ENCODE measurements around the gene TRIM63.

TRIM63 gene

GRCh38 chr1:26017606-26018005 is 49.8 kb downstream of the TRIM63 start:
- no peak for DNase-seq
- in situ Hi-C loops (cut with HindIII; ENCODE audit: low pct_ligation_motif_present, low sequenced_read_pairs), result no loop called here
- Histone ChIP-seq H3K27ac (no peak overlapping the region), H3K4me3 (ENCODE audit: low read depth, low read length) (no peak overlapping the region), H3K36me3 (replicated peaks) (no peaks in the 10 kb centered on the region), H3K27me3 (replicated peaks) (no peaks in the 10 kb centered on the region)
- no peak for TF ChIP-seq CTCF (IDR thresholded peaks at IDR 0.05; ENCODE audit: low read depth, low read length, missing control alignments)

- Histone ChIP-seq H3K27me3 (replicated peaks) (no peaks in the 10 kb centered on the region), H3K36me3 (replicated peaks) (no peaks in the 10 kb centered on the region), H3K4me3 (ENCODE audit: low read depth, low read length) (no peak overlapping the region), H3K27ac (no peak overlapping the region)
- no peak for TF ChIP-seq CTCF (IDR thresholded peaks at IDR 0.05; ENCODE audit: low read depth, low read length, missing control alignments)
- DNase-seq, result no peak
- in situ Hi-C loops (cut with HindIII; ENCODE audit: low pct_ligation_motif_present, low sequenced_read_pairs), result no loop called here
Observed at GRCh38 chr1:26016953-26017545, 50.4 kb downstream of the TRIM63 start.

GRCh38 chr1:26016258-26016952 is 51.0 kb downstream of the TRIM63 start:
- Histone ChIP-seq H3K27ac (no peak overlapping the region), H3K36me3 (replicated peaks) (no peaks in the 10 kb centered on the region), H3K4me3 (ENCODE audit: low read depth, low read length) (no peak overlapping the region), H3K27me3 (replicated peaks) (no peaks in the 10 kb centered on the region)
- TF ChIP-seq CTCF (IDR thresholded peaks at IDR 0.05; ENCODE audit: low read depth, low read length, missing control alignments), result no peak
- in situ Hi-C loops (cut with HindIII; ENCODE audit: low pct_ligation_motif_present, low sequenced_read_pairs), result no loop called here
- no peak for DNase-seq

- DNase-seq, result no peak
- Histone ChIP-seq H3K36me3 (replicated peaks) (no peaks in the 10 kb centered on the region), H3K27me3 (replicated peaks) (no peaks in the 10 kb centered on the region), H3K27ac (no peak overlapping the region), H3K4me3 (ENCODE audit: low read depth, low read length) (no peak overlapping the region)
- in situ Hi-C loops (cut with HindIII; ENCODE audit: low pct_ligation_motif_present, low sequenced_read_pairs), result no loop called here
- TF ChIP-seq CTCF (IDR thresholded peaks at IDR 0.05; ENCODE audit: low read depth, low read length, missing control alignments), result no peak
Observed at GRCh38 chr1:26015358-26015757, 52.1 kb downstream of the TRIM63 start.

- H3K36me3 ChIP-seq (replicated peaks), result no peaks in the 10 kb centered on the region
- in situ Hi-C loops (cut with HindIII; ENCODE audit: low pct_ligation_motif_present, low sequenced_read_pairs), result no loop called here
- no peak overlapping the region for H3K4me3 ChIP-seq (ENCODE audit: low read depth, low read length)
- no peak for TF ChIP-seq CTCF (IDR thresholded peaks at IDR 0.05; ENCODE audit: low read depth, low read length, missing control alignments)
- DNase-seq, result no peak
- no peak overlapping the region for H3K27ac ChIP-seq
- H3K27me3 ChIP-seq (replicated peaks), result no peaks in the 10 kb centered on the region
Observed at GRCh38 chr1:26014179-26014578, 53.3 kb downstream of the TRIM63 start.

GRCh38 chr1:26012864-26013263 is 54.6 kb downstream of the TRIM63 start:
- no peak for TF ChIP-seq CTCF (IDR thresholded peaks at IDR 0.05; ENCODE audit: low read depth, low read length, missing control alignments)
- Histone ChIP-seq H3K4me3 (ENCODE audit: low read depth, low read length) (no peak overlapping the region), H3K27ac (no peak overlapping the region), H3K36me3 (replicated peaks) (no peaks in the 10 kb centered on the region), H3K27me3 (replicated peaks) (no peaks in the 10 kb centered on the region)
- in situ Hi-C loops (cut with HindIII; ENCODE audit: low pct_ligation_motif_present, low sequenced_read_pairs), result no loop called here
- no peak for DNase-seq

Data from brain microvascular endothelial cell (primary cell).